ENCODE results near the gene EBNA1BP2.

- TF ChIP-seq CHD2 (IDR thresholded peaks at IDR 0.05; ENCODE audit: borderline replicate concordance, low read depth, low read length) (no peak), RELA (IDR thresholded peaks at IDR 0.05; ENCODE audit: borderline replicate concordance, partially characterized antibody) (no peak), EZH2 (IDR thresholded peaks at IDR 0.05; ENCODE audit: borderline replicate concordance, control insufficient read depth, low read depth, low read length) (no peak), FOXK2 (IDR thresholded peaks at IDR 0.05) (no peak), ZBTB11 (CRISPR knock-in tag; IDR thresholded peaks at IDR 0.05) (no peak), GABPA (IDR thresholded peaks at IDR 0.05; ENCODE audit: low read depth) (no peak), POLR2AphosphoS5 (IDR thresholded peaks at IDR 0.05; ENCODE audit: low read length) (no peak)
These were observed 12.3 kb upstream of the EBNA1BP2 start for GRCh38 chr1:43184388-43184787.
